Colonic mucosa (tissue), 4 donors: Measurements from ENCODE around the gene OTUD7B. TPM values are rescaled to one million over a fixed set of nuclear protein-coding genes. Genes with fewer than 3 reads are reported as not detected.

Source experiments
- DNase-seq: peaks from one replicate; pipeline ENCODE4 v3.0.0-alpha.2; 2020
- H3K27ac ChIP-seq: fragments of 200-600 bp; one replicate; pipeline ENCODE4 v1.8.0; 2021
- H3K27me3 ChIP-seq: fragments of 200-600 bp; one replicate; pipeline ENCODE4 v1.8.0; 2021
- H3K36me3 ChIP-seq: fragments of 200-600 bp; one replicate; pipeline ENCODE4 v1.8.0; 2021
- H3K4me1 ChIP-seq: fragments of 200-600 bp; one replicate; pipeline ENCODE4 v1.8.0; 2021; ENCODE audit warnings: mild to moderate bottlenecking
- H3K4me3 ChIP-seq: fragments of 200-600 bp; one replicate; pipeline ENCODE4 v1.8.0; 2021
- H3K9ac ChIP-seq, 2 donors: one replicate each; pipeline ENCODE4 v1.7.0; 2013; ENCODE audit warnings: control low read depth in 2 of 2, low read depth in 2 of 2, low read length in 2 of 2
- H3K9me3 ChIP-seq: fragments of 200-600 bp; one replicate; pipeline ENCODE4 v1.8.0; 2021
- CTCF ChIP-seq: fragments of 200-600 bp; IDR thresholded peaks from one replicate; pipeline ENCODE4 v1.8.0; 2022; ENCODE audit warnings: antibody characterized with exemption, mild to moderate bottlenecking
- intact Hi-C: fragments of 100-400 bp; cut with DNase I; formaldehyde crosslinking; loops from one replicate; pipeline ENCODE4 v1.14.1; 2022
- total RNA-seq, 2 donors: library from RNA; stranded (reverse); fragmentation: NEBNext Ultra II Directional in 1 of 2; extraction: Animal tissue kit (Norgen Biotek cat#: 25700) in 1 of 2; gene quantifications; one replicate each; pipeline ENCODE4 v1.2.1, GENCODE V29; 2021
- donor health status: healthy.
- donor health status: DM: no; HTN: no; CAD: no.
- donor health status: DM: no; HTN: no; CAD: no.

OTUD7B gene
- total RNA-seq, 2 donors from 2014 or later: 33.7 to 38.7 TPM

DNA sequence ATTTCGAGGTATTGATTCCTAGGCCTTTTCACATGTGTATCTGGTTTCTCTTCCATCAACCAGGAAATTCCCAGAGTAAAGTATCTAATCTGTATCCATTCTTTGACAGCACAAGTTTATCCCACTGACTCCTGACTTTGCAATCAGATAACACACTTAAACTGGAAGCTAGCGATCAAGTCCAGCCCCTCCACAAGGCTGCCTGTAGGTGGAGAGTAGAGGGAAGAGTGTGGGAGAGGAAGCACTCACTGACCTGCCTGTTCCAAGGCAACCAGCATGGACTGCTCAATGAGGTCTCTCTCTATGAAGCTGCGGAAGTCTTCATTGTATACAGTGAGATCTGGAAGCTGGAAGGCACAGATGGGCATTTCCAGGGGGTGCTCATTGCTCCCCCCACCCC is 43.5 kb downstream of the OTUD7B start:
- H3K4me1 ChIP-seq: peaks cover 3% of the 10 kb centered on the region
- H3K36me3 ChIP-seq: peaks cover 19% of the 10 kb centered on the region
- H3K27me3 ChIP-seq: no peaks in the 10 kb centered on the region
- no peak overlapping the region for H3K9ac ChIP-seq
- intact Hi-C loops: loop anchor here (5.0 to 10.0 kb wide), 2 partner anchors 40 to 208 kb away; no protein-coding TSS in a partner anchor
- no peak overlapping the region for H3K27ac ChIP-seq
- no peak for DNase-seq
- H3K4me3 ChIP-seq: no peak overlapping the region
- no peak for TF ChIP-seq CTCF
- no peaks in the 10 kb centered on the region for H3K9me3 ChIP-seq

DNA sequence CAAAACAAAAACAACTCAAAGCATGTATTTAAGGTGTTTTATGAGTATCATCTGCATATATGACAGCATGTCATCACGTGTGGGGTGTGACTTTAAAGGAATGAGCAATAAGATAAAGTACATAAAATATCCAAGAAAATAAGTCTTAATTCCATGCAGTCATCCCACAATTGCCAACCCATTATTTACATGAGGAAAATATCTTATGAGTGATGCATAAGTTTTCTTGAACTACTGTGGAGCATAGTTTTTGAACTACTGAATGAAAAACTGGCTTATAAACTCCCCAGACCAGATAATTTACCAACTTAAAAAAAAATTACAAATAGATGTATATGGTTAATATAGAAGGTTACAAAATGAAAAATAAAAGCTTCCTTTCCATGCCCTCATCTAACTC is 44.1 kb downstream of the OTUD7B start:
- Histone ChIP-seq H3K27ac (no peak overlapping the region), H3K36me3 (peaks cover 16% of the 10 kb centered on the region), H3K4me3 (no peak overlapping the region), H3K9ac (no peak overlapping the region), H3K9me3 (no peaks in the 10 kb centered on the region), H3K27me3 (no peaks in the 10 kb centered on the region), H3K4me1 (peaks cover 3% of the 10 kb centered on the region)
- DNase-seq: no peak
- intact Hi-C loops: loop anchor here (5.0 to 10.0 kb wide), 2 partner anchors 41 to 208 kb away; no protein-coding TSS in a partner anchor
- no peak for TF ChIP-seq CTCF

DNA sequence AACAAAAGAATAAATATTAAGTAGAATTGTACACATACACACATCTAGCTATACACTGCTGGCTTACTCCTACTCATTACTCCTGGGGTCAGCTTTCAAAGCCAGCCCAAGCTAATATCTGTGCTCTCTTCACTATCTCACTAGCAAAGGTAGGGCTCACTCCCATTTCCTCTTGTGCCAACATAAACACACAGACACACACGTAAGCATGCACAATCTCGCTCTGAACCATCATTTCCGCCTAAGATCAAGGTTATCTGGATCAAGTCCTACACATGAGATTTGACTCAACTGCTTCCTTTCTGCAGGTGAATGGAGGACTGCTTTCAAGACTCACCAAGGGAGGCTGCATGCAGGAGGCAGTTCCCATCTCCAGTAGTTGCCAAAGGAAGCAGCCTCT is 45.1 kb downstream of the OTUD7B start:
- H3K36me3 ChIP-seq: peaks cover 13% of the 10 kb centered on the region
- H3K9me3 ChIP-seq: no peaks in the 10 kb centered on the region
- H3K4me3 ChIP-seq: no peak overlapping the region
- H3K27ac ChIP-seq: no peak overlapping the region
- H3K27me3 ChIP-seq: no peaks in the 10 kb centered on the region
- no peak overlapping the region for H3K9ac ChIP-seq
- H3K4me1 ChIP-seq: peaks cover 3% of the 10 kb centered on the region
- intact Hi-C loops: loop anchor here (5.0 to 10.0 kb wide), 2 partner anchors 42 to 209 kb away; no protein-coding TSS in a partner anchor
- TF ChIP-seq CTCF: no peak
- DNase-seq: no peak

- TF ChIP-seq CTCF: no peak
- H3K27me3 ChIP-seq: no peaks in the 10 kb centered on the region
- no peaks in the 10 kb centered on the region for H3K9me3 ChIP-seq
- H3K27ac ChIP-seq: no peak overlapping the region
- H3K36me3 ChIP-seq: peaks cover 13% of the 10 kb centered on the region
- intact Hi-C loops: loop anchor here (2.0 to 10.0 kb wide), 2 partner anchors 89 to 211 kb away; no protein-coding TSS in a partner anchor
- no peak overlapping the region for H3K9ac ChIP-seq
- DNase-seq: no peak
- peaks cover 3% of the 10 kb centered on the region for H3K4me1 ChIP-seq
- H3K4me3 ChIP-seq: no peak overlapping the region
Measured at GRCh38 chr1:149963358-149963757, 47.2 kb downstream of the OTUD7B start.

- intact Hi-C loops: loop anchor here (2.0 to 10.0 kb wide), 2 partner anchors 90 to 212 kb away; no protein-coding TSS in a partner anchor
- H3K36me3 ChIP-seq: peaks cover 13% of the 10 kb centered on the region
Measured at GRCh38 chr1:149962736-149963135, 47.8 kb downstream of the OTUD7B start.

More at GRCh38 chr1:149962736-149963135, 47.8 kb downstream of the OTUD7B start:
- DNase-seq: no peak
- H3K27ac ChIP-seq: peak overlapping the region; percentile 35
- no peak overlapping the region for H3K9ac ChIP-seq
- H3K9me3 ChIP-seq: no peaks in the 10 kb centered on the region
- no peaks in the 10 kb centered on the region for H3K27me3 ChIP-seq
- no peak for TF ChIP-seq CTCF
- H3K4me1 ChIP-seq: peaks cover 3% of the 10 kb centered on the region
- no peak overlapping the region for H3K4me3 ChIP-seq
